Ovary (tissue), 9 donors: ENCODE results near the gene CISTR. TPM values are rescaled to one million over a fixed set of nuclear protein-coding genes. Genes with fewer than 3 reads are reported as not detected.

Experiments
- DNase-seq, 5 donors: peaks; one replicate each; pipeline ENCODE4 v3.0.0-alpha.2; 2019 to 2020
- H3K27ac ChIP-seq, 2 donors: fragments of 200-600 bp; one replicate each; pipeline versions ENCODE4 v1.5.1 to v1.8.0; 2019 to 2022
- H3K27me3 ChIP-seq: fragments of 200-600 bp; one replicate; pipeline ENCODE4 v1.8.0; 2022
- H3K36me3 ChIP-seq: fragments of 200-600 bp; sonication (generic); one replicate; pipeline ENCODE4 v1.5.1; 2019
- H3K4me1 ChIP-seq: one replicate; pipeline ENCODE4 v1.8.1; 2013; ENCODE audit warnings: mild to moderate bottlenecking, moderate library complexity; ENCODE audit not compliant: insufficient read depth
- H3K4me3 ChIP-seq: fragments of 200-600 bp; sonication (generic); one replicate; pipeline ENCODE4 v1.5.1; 2017
- H3K9me3 ChIP-seq, 2 donors: fragments of 200-600 bp in 1 of 2; sonication (generic) in 1 of 2; one replicate each; pipeline versions ENCODE4 v1.5.1 to v1.8.1; 2013 to 2019; ENCODE audit warnings: mild to moderate bottlenecking in 1 of 2, moderate library complexity in 1 of 2
- CTCF ChIP-seq, 3 donors: fragments of 450-650 bp in 2 of 3; fragments of 200-600 bp in 1 of 3; IDR thresholded peaks; one replicate each; pipeline versions ENCODE4 v1.5.1 to v1.8.0; 2016 to 2022; ENCODE audit warnings: antibody characterized with exemption in 3 of 3, mild to moderate bottlenecking in 1 of 3
- EP300 ChIP-seq: sonication (generic); formaldehyde crosslinking; IDR thresholded peaks from one replicate; pipeline ENCODE4 v1.6.1; 2017; ENCODE audit warnings: antibody characterized with exemption
- POLR2A ChIP-seq: fragments of 450-650 bp; IDR thresholded peaks from one replicate; pipeline ENCODE4 v1.6.1; 2017; ENCODE audit warnings: antibody characterized with exemption, mild to moderate bottlenecking, moderate library complexity
- WGBS, 3 donors: extraction: QIAGEN DNeasy Blood & Tissue Kit in 1 of 3; methylation state at CpG; one replicate each; pipeline versions ENCODE4 v1.1.5 to v1.1.7; 2013 to 2017; 5-methylcytosine and 5-hydroxymethylcytosine counted together
- intact Hi-C, 4 donors: fragments of 100-400 bp; cut with DNase I; formaldehyde crosslinking; loops; one replicate each; pipeline versions ENCODE4 v1.11.0 to v1.15.1; 2022 to 2023
- polyA plus RNA-seq, 2 donors: library from polyadenylated mRNA; stranded (reverse); fragments of 200-250 nt in 1 of 2; fragments of 350-450 nt in 1 of 2; fragmentation: Illumina TruSeq in 1 of 2; extraction: RNeasy Lipid Tissue Mini Kit (QIAGEN cat#74804) in 1 of 2; gene quantifications; one replicate each; pipeline ENCODE4 v1.2.3, GENCODE V29; 2013 to 2014
- total RNA-seq, 7 donors: library from RNA; depleted of rRNA in 2 of 7; stranded (reverse); fragments of >200 nt in 2 of 7; fragmentation: NEBNext Ultra II Directional in 3 of 7; extraction: Animal tissue kit (Norgen Biotek cat#: 25700) in 3 of 7; gene quantifications; one replicate each; pipeline versions ENCODE4 v1.1.0 to v1.2.4, GENCODE V29; 2016 to 2023
- donor health status: DM: no; HTN: no; CAD: no; lungs with moderate emphysema.
- donor health status: DM: no; HTN: no; CAD: no.
- donor health status: Bipolar disorder and iron deficiency.
- donor health status: DM: yes; HTN: yes; CAD: no.
- donor health status: DM: no; HTN: no; CAD: no.
- donor health status: DM: yes; HTN: yes; CAD: no.

Gene CISTR
- total and polyA plus RNA-seq, 9 donors, result not detected

DNA sequence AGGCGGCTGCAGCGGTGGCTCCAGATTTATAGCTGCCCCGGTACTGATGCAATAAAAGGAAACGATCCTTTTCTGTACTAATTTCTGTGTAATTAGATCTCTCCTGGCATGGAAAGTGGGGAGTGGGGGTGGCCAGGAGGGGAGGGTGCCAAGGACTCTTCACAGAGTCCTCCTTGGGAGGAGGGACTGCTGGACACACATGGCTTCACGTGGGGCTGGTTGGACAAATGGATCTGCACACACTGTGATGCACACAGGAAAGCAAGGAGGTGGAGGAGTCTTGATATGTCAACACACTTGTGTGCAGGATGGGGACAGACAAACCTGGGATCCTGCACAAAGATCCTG lies 52.1 kb downstream of the CISTR start:
- Histone ChIP-seq H3K27ac (no peak overlapping the region), H3K27me3 (no peaks in the 10 kb centered on the region), H3K9me3 (no peaks in the 10 kb centered on the region), H3K4me3 (no peak overlapping the region), H3K4me1 (no peaks in the 10 kb centered on the region), H3K36me3 (no peaks in the 10 kb centered on the region)
- no peak for DNase-seq
- 20 to 23% (median 23%) methylated on average over 5 of the region's 5 CpGs for WGBS, 3 donors
- intact Hi-C loops, result loop anchor here in 2 of 4 donors (5.0 to 10.0 kb wide), 2 partner anchors 43 to 515 kb away; no protein-coding TSS in a partner anchor
- TF ChIP-seq POLR2A, result no peak
- TF ChIP-seq CTCF (IDR thresholded peaks at IDR 0.05), result no peak
- no peak for TF ChIP-seq EP300

- Histone ChIP-seq H3K9me3 (no peaks in the 10 kb centered on the region), H3K4me1 (no peaks in the 10 kb centered on the region), H3K27me3 (no peaks in the 10 kb centered on the region), H3K27ac (no peak overlapping the region), H3K4me3 (no peak overlapping the region), H3K36me3 (no peaks in the 10 kb centered on the region)
- no peak for TF ChIP-seq POLR2A
- TF ChIP-seq EP300, result no peak
- no peak for TF ChIP-seq CTCF (IDR thresholded peaks at IDR 0.05)
- intact Hi-C loops, result no loop called here
- DNase-seq, result no peak
- WGBS, 3 donors, result 47 to 59% (median 57%) methylated on average over 3 of the region's 3 CpGs
These were observed 52.7 kb downstream of the CISTR start for GRCh38 chr12:53698948-53699677.

GRCh38 chr12:53696655-53697331 lies 55.0 kb downstream of the CISTR start:
- Histone ChIP-seq H3K36me3 (no peaks in the 10 kb centered on the region), H3K27ac (no peak overlapping the region), H3K4me1 (no peaks in the 10 kb centered on the region), H3K27me3 (no peaks in the 10 kb centered on the region), H3K4me3 (no peak overlapping the region), H3K9me3 (no peaks in the 10 kb centered on the region)
- TF ChIP-seq CTCF (IDR thresholded peaks at IDR 0.05), result no peak
- TF ChIP-seq EP300, result no peak
- TF ChIP-seq POLR2A, result no peak
- intact Hi-C loops, result no loop called here
- 39 to 41% (median 39%) methylated on average over 24 of the region's 24 CpGs for WGBS, 3 donors
- DNase-seq, result no peak

Other genes starting within 250 kb of the CISTR start
- gene NPFF, start 244.5 kb downstream of the CISTR start, total RNA-seq, result 1 to 10 TPM in 1 of 7 donors, under 1 TPM in 1, not detected in 5; 0.68 to 1.1 TPM
- not detected for gene NPFF, start 244.5 kb downstream of the CISTR start, polyA plus RNA-seq
- gene ATF7, start 125.6 kb downstream of the CISTR start, total RNA-seq, result 10 to 100 TPM; 19.8 to 60.8 (median 41.3) TPM
- gene ATF7, start 125.6 kb downstream of the CISTR start, polyA plus RNA-seq, result 10 to 100 TPM; 25.1 to 68.5 TPM
- 100 to 1,000 TPM; 241 to 345 (median 289) TPM for gene ATP5MC2, start 75.9 kb downstream of the CISTR start, total RNA-seq
- gene ATP5MC2, start 75.9 kb downstream of the CISTR start, polyA plus RNA-seq, result 100 to 1,000 TPM; 438 to 485 TPM
- gene CALCOCO1, start 24.5 kb downstream of the CISTR start, total RNA-seq, result 100 to 1,000 TPM in 5 of 7 donors, 10 to 100 TPM in 2; 52.2 to 170 (median 134) TPM
- gene CALCOCO1, start 24.5 kb downstream of the CISTR start, polyA plus RNA-seq, result 100 to 1,000 TPM; 142 to 202 TPM
- not detected for gene HOXC13, start 186.9 kb upstream of the CISTR start, total RNA-seq
- gene HOXC13, start 186.9 kb upstream of the CISTR start, polyA plus RNA-seq, result not detected
- gene HOXC12, start 202.9 kb upstream of the CISTR start, total RNA-seq, result not detected
- gene HOXC12, start 202.9 kb upstream of the CISTR start, polyA plus RNA-seq, result not detected
- 1 to 10 TPM in 1 of 7 donors, not detected in 6; 1.1 TPM for gene HOXC11, start 221.1 kb upstream of the CISTR start, total RNA-seq
- gene HOXC11, start 221.1 kb upstream of the CISTR start, polyA plus RNA-seq, result under 1 TPM in 1 of 2 donors, not detected in 1; 0.12 TPM
- under 1 TPM in 2 of 7 donors, not detected in 5; 0.24 to 0.32 TPM for gene HOTAIR, start 223.0 kb upstream of the CISTR start, total RNA-seq
- gene HOTAIR, start 223.0 kb upstream of the CISTR start, polyA plus RNA-seq, result 1 to 10 TPM in 1 of 2 donors, under 1 TPM in 1; 0.02 to 1.2 TPM
- gene HOXC10, start 233.2 kb upstream of the CISTR start, total RNA-seq, result 1 to 10 TPM in 2 of 7 donors, under 1 TPM in 3, not detected in 2; 0.15 to 5.0 (median 0.23) TPM
- gene HOXC10, start 233.2 kb upstream of the CISTR start, polyA plus RNA-seq, result 10 to 100 TPM in 1 of 2 donors, 1 to 10 TPM in 1; 2.0 to 15.4 TPM
- gene HOXC9, start 248.2 kb upstream of the CISTR start, total RNA-seq, result 1 to 10 TPM in 2 of 7 donors, under 1 TPM in 4, not detected in 1; 0.26 to 3.9 (median 0.51) TPM
- 10 to 100 TPM in 1 of 2 donors, 1 to 10 TPM in 1; 3.4 to 15.0 TPM for gene HOXC9, start 248.2 kb upstream of the CISTR start, polyA plus RNA-seq